ENCODE data around the gene SFTA2. TPM values are rescaled to one million over a fixed set of nuclear protein-coding genes. Genes with fewer than 3 reads are reported as not detected.

Gene SFTA2
- total and polyA plus RNA-seq, 10 of the 15 experiments (the other 5 are each of a cell fraction or from before 2014, with no cell fraction given), result 0.15 to 0.92 (median 0.33) TPM; not detected in 4

DNA sequence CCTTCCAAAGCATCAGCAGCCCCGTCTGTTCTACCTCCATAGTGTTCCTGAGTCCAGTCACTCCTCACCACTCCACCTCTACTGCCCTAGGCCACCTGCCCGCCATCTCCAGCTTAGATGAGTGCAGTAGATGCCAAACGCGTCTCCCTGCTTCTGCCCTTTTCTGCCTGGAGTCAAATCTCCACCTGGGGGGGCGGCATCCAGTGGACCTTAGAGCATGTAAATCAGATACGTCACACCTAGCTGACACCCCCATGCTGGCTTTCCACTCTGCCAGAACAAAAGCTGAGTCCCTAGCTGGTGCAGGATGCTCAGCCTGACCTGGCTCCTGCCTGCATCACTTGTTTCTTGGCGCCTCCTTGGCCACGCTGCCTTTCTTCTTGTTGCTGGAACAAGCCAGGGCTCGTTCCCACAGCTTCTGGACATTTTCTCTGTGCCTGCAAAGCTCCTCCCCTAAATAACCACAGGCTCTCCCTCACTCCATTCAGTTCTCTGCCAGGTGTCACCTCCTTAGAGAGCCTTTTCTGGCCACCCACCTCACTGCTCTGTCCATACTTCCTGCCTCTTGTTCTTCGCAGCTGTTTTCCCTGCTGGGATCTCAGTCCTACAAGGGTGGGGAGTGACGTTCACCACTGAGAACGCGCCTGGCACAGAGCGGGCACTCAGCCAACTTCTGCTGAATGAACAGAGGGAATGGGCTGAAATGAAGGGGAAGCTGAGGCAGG is 41.9 kb downstream of the SFTA2 start (continued):
- TF ChIP-seq, protein P1, sequence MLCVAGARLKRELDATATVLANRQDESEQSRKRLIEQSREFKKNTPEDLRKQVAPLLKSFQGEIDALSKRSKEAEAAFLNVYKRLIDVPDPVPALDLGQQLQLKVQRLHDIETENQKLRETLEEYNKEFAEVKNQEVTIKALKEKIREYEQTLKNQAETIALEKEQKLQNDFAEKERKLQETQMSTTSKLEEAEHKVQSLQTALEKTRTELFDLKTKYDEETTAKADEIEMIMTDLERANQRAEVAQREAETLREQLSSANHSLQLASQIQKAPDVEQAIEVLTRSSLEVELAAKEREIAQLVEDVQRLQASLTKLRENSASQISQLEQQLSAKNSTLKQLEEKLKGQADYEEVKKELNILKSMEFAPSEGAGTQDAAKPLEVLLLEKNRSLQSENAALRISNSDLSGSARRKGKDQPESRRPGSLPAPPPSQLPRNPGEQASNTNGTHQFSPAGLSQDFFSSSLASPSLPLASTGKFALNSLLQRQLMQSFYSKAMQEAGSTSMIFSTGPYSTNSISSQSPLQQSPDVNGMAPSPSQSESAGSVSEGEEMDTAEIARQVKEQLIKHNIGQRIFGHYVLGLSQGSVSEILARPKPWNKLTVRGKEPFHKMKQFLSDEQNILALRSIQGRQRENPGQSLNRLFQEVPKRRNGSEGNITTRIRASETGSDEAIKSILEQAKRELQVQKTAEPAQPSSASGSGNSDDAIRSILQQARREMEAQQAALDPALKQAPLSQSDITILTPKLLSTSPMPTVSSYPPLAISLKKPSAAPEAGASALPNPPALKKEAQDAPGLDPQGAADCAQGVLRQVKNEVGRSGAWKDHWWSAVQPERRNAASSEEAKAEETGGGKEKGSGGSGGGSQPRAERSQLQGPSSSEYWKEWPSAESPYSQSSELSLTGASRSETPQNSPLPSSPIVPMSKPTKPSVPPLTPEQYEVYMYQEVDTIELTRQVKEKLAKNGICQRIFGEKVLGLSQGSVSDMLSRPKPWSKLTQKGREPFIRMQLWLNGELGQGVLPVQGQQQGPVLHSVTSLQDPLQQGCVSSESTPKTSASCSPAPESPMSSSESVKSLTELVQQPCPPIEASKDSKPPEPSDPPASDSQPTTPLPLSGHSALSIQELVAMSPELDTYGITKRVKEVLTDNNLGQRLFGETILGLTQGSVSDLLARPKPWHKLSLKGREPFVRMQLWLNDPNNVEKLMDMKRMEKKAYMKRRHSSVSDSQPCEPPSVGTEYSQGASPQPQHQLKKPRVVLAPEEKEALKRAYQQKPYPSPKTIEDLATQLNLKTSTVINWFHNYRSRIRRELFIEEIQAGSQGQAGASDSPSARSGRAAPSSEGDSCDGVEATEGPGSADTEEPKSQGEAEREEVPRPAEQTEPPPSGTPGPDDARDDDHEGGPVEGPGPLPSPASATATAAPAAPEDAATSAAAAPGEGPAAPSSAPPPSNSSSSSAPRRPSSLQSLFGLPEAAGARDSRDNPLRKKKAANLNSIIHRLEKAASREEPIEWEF (IDR thresholded peaks at IDR 0.05; ENCODE audit: insufficient replicate concordance, low read depth, low read length), result no peak
- no peak for TF ChIP-seq ATF7 (IDR thresholded peaks at IDR 0.05; ENCODE audit: low read depth)
- TF ChIP-seq BACH1 (IDR thresholded peaks at IDR 0.05; ENCODE audit: borderline replicate concordance), result no peak
- TF ChIP-seq ZNF384 (IDR thresholded peaks at IDR 0.05; ENCODE audit: borderline replicate concordance, low read depth, low read length), result no peak
- no peak for TF ChIP-seq EZH2 (IDR thresholded peaks at IDR 0.05; ENCODE audit: borderline replicate concordance, control insufficient read depth, low read depth, low read length)
- TF ChIP-seq FOS (IDR thresholded peaks at IDR 0.05; ENCODE audit: borderline replicate concordance, extremely low read depth, insufficient read length), result no peak
- TF ChIP-seq, protein P2, sequence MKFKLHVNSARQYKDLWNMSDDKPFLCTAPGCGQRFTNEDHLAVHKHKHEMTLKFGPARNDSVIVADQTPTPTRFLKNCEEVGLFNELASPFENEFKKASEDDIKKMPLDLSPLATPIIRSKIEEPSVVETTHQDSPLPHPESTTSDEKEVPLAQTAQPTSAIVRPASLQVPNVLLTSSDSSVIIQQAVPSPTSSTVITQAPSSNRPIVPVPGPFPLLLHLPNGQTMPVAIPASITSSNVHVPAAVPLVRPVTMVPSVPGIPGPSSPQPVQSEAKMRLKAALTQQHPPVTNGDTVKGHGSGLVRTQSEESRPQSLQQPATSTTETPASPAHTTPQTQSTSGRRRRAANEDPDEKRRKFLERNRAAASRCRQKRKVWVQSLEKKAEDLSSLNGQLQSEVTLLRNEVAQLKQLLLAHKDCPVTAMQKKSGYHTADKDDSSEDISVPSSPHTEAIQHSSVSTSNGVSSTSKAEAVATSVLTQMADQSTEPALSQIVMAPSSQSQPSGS (IDR thresholded peaks at IDR 0.05; ENCODE audit: low read length), result no peak
- TF ChIP-seq, protein P3, sequence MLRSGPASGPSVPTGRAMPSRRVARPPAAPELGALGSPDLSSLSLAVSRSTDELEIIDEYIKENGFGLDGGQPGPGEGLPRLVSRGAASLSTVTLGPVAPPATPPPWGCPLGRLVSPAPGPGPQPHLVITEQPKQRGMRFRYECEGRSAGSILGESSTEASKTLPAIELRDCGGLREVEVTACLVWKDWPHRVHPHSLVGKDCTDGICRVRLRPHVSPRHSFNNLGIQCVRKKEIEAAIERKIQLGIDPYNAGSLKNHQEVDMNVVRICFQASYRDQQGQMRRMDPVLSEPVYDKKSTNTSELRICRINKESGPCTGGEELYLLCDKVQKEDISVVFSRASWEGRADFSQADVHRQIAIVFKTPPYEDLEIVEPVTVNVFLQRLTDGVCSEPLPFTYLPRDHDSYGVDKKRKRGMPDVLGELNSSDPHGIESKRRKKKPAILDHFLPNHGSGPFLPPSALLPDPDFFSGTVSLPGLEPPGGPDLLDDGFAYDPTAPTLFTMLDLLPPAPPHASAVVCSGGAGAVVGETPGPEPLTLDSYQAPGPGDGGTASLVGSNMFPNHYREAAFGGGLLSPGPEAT (IDR thresholded peaks at IDR 0.05; ENCODE audit: low read depth), result no peak
